Measurements from ENCODE around the gene EYS.
"Not testable (repeated sequence)": the region's sequence is repeated elsewhere in the genome, so short reads cannot be mapped to it uniquely, and the experiment has no call there.

The EYS gene

DNA sequence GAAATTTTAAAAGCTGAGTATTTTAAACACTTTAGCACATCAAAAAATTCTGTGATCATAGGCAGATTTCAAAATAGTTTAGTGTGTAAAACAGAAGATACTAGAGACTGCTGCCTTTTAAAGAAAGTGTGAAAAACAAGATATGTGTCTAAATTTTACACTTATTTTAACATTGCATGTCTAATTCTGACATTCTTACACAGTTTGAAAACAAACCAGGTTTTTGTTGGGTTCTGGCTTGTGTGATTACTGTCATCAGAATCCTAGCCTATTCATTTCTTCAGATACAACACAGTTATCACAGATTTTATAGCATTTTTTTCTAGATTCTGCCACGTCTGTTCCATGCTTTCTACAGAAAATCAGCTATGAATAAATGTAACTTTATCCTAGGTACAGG lies 257.1 kb downstream of the EYS start:
- DNase-seq = no peak

DNA sequence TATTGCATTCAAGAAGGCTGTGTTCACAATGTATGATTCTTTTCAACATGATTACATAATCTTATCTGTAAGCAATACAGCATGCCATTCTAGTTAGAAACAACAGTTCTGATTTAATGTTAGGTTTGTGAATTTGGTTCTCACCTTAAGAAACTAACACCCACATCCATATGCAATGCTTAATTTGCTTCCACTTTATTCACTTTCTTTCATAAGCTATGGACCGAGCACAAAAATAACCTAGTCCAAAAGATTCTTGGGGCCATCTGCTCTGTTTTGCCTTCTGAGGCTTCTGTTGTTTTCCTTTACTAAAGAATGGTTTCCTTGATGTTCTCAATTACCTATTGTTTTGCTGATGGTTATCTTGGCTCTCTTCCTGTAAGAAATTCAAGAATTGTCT lies 258.2 kb downstream of the EYS start:
- DNase-seq = no peak

DNA sequence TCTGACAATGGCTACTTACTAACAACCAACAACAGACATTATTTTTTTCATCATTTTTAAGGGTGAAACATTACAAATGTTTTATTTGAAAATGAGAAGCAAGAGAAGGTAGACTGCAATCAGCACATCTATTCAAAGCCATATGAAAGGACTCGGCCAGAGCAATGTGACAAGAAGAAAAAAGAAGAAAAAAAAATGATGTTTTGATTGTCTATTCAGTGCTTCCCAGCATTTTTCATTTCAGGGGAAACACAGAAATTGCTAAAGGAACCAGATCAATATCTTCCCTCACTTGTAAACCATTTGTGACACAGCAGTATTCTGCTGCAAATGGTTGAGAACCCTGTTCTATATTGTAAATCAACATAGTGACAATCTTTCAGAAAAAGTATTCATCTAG lies 270.7 kb downstream of the EYS start:
- no peak for DNase-seq

DNA sequence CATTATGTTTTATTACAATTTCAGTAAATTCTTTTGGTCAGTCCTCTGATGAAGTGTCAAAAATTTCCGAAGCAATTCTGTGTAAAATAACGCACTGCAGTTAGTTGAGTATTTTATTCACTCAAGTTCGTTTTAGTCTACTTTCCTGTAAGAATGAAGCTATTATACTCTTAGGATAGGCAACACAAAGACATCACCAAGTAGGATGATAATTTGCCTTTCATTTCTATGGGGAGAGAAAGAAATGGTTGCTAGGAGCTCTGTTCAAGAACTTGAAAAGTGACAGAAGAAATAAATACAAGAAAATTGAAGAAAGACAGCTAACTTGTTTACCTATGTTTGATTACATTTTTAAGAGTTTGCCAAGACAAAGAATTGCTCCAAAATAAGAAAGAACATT lies 290.4 kb downstream of the EYS start:
- DNase-seq = no peak

DNA sequence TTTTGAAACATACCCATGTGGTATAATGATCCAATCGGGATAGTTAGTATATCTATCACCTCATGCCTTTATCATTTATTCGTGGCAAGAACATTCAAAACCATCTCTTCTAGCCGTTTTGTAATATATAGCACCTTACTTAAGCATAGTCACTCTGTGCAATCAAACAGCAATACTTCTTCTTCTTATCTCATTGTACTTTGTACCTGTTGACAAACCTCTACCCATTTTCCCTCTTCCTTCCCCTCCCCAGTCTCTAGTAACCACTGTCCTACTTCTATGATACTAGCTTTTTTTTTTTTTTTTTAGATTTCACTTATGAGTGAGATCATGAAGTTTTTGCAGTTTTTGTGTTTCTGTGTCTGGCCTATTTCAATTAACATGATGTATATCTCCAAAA lies 296.7 kb downstream of the EYS start:
- no peak for DNase-seq

DNA sequence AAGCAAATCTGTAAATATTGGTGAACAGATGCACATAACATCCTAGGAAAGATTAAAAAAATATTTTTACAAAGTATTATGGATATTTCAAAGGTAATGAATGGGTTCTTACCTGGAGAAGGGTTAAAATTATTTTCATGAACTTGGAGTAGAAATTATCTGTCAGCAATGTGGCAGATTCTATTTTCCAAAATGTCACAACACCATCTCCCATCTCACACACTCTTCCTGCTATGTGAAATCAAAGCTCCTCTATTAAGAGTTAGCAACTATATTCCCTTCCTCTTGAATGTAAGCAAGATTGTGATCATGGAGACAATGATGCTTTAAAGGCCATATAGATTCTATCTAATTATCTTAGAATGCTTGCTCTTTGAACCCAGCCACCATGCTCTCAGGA lies 304.5 kb downstream of the EYS start:
- DNase-seq = no peak

DNA sequence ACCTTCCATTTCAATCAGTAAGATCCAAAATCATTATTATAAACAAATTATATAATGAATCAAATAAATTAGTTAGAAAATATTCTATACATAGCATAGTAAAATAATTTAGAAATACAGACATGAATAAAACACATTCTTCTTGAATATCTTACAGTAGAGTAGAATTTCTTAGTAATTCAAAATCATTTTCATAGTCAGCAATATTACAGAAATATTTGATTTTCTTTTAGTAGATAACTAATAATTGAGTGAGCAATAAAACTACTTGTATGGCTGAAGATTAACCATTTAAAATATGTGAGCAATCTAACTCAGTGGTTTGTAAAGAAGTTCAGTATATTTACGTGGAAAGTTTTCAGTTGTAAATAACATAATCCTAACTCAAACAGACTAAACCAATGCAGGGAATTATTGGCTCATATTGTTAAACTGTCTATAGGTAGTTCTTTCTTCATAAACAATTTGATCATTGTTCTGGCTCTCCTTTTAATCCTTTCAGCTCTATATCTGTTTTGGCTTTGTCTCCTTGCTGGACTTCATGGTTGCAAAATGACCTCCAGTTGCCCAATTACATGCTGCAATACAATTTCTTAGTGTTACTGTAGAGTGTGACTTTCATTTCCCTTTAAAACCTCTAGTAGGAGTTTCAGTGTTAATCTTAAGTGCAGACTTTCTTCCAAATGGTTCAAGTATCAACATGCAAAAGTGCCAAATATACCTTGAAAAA lies 307.5 kb downstream of the EYS start:
- no peak for DNase-seq

DNA sequence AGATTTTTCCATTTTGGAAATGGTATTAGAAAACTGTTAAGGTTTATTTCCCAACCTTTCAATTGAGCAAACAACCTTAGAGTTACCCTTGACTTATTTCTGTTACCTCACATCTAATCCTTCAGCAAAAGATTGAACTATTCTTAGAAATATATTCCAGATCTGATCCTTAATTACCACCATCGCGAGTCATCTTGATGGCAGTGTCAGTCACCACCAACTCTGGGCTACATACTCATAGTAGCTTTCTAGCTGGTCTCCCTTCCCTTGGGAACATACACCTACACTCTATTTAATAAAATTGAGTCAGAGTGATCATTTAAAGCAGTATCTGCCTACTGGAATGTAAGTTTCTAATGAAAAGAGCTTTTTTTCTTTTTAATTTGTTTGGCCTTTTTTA lies 308.2 kb downstream of the EYS start:
- no peak for DNase-seq

DNA sequence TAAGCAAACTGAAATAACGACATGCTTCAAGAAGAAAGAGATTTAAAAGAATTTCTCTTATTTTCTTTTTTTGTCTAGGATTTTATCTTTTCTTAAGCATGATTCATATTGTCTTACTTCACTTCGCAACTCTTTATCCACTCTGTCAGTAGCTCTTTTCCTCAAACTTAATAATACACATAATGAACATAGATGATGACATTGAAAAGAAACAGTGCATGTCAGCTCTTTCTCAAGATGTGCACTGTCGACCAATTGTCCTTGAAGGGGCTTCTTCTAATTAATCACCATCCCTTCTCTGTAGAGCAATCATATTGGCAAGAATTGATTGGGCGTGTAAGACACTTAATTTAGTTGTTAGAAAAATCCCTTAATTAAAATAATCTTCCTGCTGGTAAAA lies 356.5 kb downstream of the EYS start:
- DNase-seq = no peak

DNA sequence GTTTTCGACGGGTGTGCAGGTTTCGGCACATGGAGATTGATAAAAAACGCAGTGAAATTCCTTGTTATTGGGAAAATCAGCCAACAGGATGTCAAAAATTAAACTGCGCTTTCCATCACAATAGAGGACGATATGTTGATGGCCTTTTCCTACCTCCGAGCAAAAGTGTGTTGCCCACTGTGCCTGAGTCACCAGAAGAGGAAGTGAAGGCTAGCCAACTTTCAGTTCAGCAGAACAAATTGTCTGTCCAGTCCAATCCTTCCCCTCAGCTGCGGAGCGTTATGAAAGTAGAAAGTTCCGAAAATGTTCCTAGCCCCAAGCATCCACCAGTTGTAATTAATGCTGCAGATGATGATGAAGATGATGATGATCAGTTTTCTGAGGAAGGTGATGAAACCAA lies 404.4 kb downstream of the EYS start:
- not testable (repeated sequence) for DNase-seq

DNA sequence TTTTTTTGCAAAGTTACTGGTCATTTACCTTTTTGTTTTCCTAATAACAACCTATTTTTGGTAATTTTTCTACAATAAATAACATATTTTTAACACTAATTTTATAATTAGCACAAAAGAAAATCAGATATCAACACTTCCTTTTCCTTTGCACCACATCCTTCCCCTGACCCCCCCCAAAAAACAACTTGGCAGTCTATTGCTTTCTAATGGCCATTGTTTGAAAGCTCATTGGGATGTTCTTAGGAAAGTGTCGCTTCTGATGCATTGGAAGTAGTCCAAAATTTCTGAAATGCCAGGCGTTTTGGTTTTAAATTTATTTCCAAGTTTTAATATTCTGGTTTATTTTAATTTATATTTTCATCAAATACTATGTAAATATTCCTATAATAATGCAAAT lies 407.8 kb downstream of the EYS start:
- no peak for DNase-seq

DNA sequence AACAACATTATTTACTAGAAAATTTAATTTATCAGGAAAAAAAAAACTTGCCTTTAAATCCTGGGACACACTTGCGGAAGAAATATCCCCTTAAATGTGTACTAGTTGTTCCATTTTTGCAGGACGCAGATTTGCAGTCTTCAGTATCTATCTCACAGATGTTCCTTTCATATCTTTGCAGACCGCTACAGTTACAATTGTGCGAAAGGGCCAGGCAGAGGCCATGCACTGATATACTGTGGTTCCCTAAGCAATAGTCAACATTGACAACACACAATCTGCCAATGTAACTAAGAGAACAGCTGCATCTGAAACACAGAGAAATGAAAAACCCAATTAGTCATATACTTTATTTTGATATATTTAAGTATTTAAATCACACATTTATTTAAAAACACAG lies 411.2 kb downstream of the EYS start:
- no peak for DNase-seq

DNA sequence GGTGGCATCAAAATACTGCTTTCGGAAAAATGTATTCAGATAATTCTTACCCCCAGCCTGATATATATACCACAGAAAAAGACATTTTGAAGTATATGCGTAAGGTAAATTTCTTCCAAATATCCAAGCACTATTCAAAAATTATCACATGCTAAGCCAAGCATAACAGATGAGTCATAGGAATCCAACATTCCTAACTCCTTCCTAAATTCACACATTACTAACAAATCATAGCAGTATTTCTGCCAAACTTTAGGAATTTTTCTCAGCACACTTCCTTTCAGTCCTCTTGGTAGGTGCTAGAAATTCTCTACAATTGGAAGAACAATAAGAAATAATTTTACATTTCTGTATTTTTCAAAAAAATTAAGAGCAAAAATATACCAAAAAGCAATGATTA lies 417.5 kb downstream of the EYS start:
- DNase-seq = no peak

DNA sequence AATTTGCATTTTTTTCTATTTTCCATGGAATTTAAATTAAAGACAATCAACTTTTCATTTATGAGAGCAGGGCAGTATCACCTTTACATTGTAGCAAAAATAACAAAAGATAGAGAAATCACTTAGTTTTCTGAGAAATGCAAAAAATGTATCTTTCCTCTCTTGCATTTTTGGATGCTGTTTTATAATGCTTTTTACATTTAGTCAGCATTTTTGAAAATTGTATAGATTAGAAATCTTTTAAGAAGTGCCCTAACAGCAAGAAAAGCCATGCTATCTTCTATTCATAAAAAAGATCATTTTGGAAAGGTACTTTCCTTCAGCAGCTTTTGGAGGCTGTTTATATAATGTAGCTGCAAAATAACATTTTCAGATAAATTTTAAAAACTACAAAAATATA lies 421.8 kb downstream of the EYS start:
- DNase-seq = no peak

DNA sequence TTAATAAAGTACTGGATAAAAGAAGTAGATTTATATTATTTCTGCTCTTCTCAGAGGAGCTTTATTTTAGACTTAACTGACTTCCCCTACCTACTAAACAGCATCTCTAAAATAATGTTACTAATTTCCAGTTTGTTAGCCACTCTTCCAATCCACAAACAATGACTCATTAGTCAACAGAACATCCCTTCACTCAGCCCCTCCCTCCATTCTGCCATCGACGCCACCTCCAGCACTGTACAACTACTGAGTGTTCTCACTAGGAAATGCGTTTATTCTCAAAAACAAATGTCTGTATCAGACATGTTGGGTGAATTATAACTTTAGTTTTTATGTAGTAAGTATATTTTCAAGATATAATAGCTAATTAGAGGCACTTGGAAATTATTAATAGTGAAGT lies 427.0 kb downstream of the EYS start:
- DNase-seq = no peak

DNA sequence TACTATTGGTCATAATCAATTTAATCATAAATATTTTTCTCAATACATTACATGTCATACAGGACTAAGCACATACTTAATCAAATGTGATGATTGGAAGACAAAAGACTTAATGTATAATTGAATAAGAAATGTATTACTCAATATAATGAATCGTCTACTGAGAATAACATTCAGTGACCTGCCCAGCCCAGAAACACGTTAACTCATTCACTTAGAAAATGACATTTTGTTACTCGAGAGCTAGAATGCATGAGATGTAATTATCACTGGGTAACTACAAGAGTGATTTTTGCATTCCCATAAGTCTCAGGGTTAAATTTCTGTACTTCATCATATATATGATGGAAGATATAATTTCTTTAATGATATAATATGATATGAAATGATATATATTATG lies 444.8 kb downstream of the EYS start:
- no peak for DNase-seq

DNA sequence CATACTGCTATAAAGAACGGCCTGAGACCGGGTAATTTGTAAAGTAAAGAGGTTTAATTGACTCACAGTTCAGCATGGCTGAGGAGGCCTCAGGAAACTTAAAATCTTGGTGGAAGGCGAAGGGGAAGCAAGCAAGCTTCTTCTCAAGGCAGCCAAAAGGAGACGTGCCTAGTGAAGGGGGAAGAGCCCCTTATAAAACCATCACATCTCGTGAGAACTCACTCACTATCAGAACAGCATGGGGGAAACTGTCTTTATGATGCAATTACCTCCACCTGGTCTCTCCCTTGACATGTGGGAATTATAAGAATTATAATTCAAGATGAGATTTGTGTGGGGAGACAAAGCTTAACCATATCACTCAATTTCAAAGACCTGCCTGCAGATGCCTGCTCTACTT lies 447.0 kb downstream of the EYS start:
- no peak for DNase-seq

DNA sequence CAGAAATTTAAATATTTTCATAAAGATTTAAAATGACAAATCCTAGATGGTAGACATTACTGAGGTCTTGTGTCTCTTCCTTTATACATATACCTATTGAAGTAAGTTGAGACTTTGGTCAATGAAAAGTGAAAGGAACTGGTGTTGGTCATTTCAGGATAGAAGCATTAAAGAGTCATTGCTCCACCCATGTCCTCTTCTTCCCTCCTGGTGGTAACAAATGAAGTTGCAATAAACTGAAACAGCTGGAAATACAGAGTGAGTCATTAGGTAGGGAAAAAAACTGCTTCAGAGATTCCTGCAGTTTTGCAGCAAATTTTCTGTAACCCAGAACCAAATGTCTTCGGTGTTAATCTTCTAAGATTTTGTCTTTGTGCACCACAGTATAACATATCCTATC lies 448.0 kb downstream of the EYS start:
- DNase-seq = peak in 1 of 2 experiments; percentile 35

DNA sequence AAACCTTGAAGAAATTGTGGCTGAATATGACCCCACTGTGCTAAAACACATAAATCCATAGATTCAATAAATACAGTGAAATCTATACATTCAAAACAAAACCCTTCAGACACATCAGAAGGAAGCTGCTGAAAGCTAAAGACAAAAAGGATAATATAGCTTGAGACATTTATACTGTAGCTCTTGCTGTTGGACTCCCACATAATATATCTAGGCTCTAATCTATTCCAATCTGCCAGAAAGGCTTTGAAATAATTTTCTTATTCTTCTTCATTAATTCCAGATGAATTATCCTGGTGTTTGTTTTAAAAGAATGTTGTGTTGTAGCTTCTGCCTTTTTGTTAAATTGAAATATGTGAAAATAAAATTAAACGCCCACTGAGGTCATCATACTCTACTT lies 454.0 kb downstream of the EYS start:
- no peak for DNase-seq

DNA sequence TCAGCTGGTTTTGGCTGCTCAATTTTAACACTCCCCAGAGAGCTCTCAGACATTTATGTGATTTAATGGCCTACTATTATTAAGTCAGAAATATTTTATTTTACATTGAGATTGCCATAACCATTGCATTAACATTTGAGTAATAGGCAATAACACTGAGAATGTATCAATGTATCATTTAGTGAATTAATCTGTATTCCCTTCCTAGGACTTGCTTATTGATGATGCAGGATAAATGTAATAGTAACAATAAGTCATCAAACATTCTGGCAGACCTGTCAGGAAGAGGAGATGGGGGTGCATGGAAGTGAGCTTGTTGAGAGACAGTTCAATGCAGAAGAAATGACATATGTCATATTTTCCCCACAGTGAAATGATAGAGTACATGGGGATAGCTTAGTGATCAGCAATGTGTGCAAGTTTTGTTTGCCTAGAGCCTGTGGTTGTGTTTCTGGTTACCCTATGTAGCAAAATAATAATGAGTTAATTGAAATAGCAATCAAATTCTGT lies 458.9 kb downstream of the EYS start:
- DNase-seq = no peak

DNA sequence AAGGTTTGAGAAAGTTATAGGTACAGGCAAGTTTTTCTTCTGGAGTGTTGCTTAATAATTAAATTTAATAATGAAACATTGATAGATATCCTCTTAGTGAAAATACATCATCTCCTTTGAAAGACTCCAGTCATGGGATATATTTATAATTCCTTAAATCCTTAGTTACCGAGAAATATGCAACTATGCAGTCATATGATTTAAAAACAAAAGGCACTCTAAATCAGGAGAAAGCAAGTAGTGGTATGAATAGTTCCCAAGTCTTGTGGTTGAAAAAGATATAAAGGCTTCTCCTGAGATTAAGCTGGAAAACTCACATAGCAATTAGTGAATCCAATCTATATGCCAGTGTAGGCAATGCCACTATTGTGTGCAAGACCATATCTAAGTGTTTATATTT lies 475.4 kb downstream of the EYS start:
- no peak for DNase-seq

DNA sequence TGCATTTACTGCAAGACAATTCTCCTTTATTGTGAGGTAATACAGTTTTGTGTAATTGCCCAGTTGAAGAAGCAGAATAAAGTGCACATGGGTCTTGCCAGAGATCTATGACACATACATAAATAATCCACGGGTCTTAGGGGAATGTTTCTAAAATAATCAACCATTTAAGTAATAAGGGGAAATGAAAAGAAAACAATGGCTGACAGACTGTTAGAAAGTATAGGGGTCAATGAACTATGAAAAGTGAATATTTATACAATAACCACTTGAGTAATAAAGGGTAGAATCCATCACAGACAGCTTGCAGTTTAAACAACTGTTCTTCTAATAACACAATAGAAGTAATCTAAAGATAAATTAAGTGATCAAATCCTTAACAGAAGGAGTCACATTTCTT lies 477.2 kb downstream of the EYS start:
- no peak for DNase-seq

DNA sequence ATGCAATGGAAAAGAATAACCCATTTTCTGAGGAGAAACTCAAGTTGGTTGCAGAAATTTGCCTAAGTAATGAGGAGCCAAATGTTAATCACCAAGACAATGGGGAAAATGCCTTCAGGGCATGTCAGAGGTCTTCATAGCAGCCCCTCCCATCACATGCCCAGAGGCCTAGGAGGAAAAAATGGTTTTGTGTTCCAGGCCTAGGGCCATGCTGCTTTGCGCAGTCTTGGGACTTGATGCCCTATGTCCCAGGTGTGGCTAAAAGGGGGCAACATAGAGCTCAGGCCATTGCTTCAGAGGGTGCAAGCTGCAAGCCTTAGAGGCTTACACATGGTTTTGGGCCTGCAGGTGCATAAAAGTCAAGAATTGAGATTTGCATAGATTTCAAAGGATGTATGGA lies 485.9 kb downstream of the EYS start:
- DNase-seq = no peak

DNA sequence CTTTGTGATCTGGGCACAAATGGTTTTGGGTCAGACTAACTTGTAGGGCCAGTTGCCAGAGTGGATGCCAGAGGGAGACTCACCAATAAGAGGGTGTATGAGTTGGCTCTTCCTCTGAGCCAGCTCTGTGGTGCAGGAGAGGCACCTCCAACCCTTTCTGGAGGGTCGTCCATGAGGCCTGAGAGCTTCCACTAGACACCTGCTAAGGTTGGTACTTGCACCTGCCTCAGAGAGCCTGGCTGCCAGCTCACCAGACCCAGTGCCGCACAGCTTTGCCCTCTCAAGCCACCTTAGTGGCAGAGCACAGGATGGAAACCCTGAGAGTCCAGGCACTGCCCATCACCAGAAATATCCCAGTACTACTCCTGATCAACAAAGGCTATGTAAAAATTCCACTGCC lies 504.3 kb downstream of the EYS start:
- no peak for DNase-seq

DNA sequence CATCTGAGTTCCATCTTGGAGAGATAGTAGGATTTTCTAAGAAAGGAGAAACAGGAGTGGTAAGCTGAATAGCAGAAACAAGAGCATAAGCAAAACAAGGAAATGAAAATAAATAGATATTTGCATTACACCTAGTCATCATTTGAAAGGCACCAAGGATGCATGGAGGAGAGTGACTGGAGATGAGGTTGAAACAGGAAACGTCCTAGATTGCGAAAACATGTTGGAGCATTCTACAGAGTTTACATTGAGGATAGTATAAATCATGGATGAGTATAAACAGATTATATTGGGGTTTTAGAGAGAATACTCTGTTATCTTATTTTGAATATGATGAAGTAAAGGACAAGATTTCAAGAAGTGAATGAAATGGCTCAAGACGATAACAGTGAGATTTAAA lies 507.3 kb downstream of the EYS start:
- DNase-seq = no peak

DNA sequence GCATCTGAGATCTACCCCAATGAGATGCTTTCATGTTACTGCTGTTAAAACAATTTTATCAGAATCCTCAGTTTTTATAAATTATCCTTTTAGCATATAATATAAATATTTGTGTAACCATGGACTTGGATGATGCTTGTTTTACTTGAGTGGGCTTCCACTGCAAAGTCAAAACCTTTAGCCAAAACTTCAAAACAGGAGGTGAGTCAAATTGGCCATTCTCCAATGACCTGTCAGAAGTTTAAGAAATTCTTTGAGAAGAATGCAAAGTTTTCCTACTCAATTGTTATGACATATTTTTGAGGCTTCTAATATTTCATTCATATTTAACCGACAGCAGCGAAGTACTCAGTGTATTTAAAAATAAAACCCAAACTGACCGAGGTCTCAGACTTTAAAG lies 507.9 kb downstream of the EYS start:
- DNase-seq = no peak

Measured in SW 1271 (cell line).